NCI-H2029 (cell line): Measurements from ENCODE around the gene SPAG5.

Experiments used
- DNase-seq: peaks from one replicate; lab custom pipeline; 2025; lab: John Stamatoyannopoulos, UW

Gene SPAG5

GRCh38 chr17:28547096-28547622 lies 51.7 kb downstream of the SPAG5 start:
- no peak for DNase-seq

GRCh38 chr17:28545787-28546415 lies 52.9 kb downstream of the SPAG5 start:
- DNase-seq: no peak

GRCh38 chr17:28545141-28545503 lies 53.7 kb downstream of the SPAG5 start:
- DNase-seq: no peak

- no peak for DNase-seq
Observed at GRCh38 chr17:28544402-28545140, 54.3 kb downstream of the SPAG5 start.

GRCh38 chr17:28541439-28541838 lies 57.4 kb downstream of the SPAG5 start:
- DNase-seq: no peak

GRCh38 chr17:28540231-28540630 lies 58.6 kb downstream of the SPAG5 start:
- DNase-seq: no peak

GRCh38 chr17:28538296-28538895 lies 60.4 kb downstream of the SPAG5 start:
- no peak for DNase-seq

- no peak for DNase-seq
Observed at GRCh38 chr17:28537219-28537610, 61.6 kb downstream of the SPAG5 start.

- DNase-seq: no peak
Observed at GRCh38 chr17:28536532-28537218, 62.1 kb downstream of the SPAG5 start.

GRCh38 chr17:28534740-28535375 lies 64.0 kb downstream of the SPAG5 start:
- no peak for DNase-seq

- DNase-seq: no peak
Observed at GRCh38 chr17:28533091-28533807, 65.6 kb downstream of the SPAG5 start.

- no peak for DNase-seq
Observed at GRCh38 chr17:28532050-28532960, 66.5 kb downstream of the SPAG5 start.

- no peak for DNase-seq
Observed at GRCh38 chr17:28530926-28531325, 67.9 kb downstream of the SPAG5 start.

- no peak for DNase-seq
Observed at GRCh38 chr17:28530250-28530649, 68.6 kb downstream of the SPAG5 start.

- no peak for DNase-seq
Observed at GRCh38 chr17:28529013-28529400, 69.8 kb downstream of the SPAG5 start.

GRCh38 chr17:28528327-28529012 lies 70.4 kb downstream of the SPAG5 start:
- no peak for DNase-seq

GRCh38 chr17:28527859-28528258 lies 71.0 kb downstream of the SPAG5 start:
- DNase-seq: no peak
